Heart right ventricle (tissue), 16 donors: ENCODE measurements around the gene LRRC26. TPM values are rescaled to one million over a fixed set of nuclear protein-coding genes. Genes with fewer than 3 reads are reported as not detected.
A peak's percentile ranks its signal among the peaks of the same experiment; 100 is the strongest.

Source experiments
- ATAC-seq, 8 donors: fragments of 200-7000 bp; cut with Tn5 transposase; one replicate each; pipeline ENCODE4 v1.9.1; 2020; ENCODE audit warnings: mild to moderate bottlenecking in 8 of 8, moderate library complexity in 8 of 8, moderate number of reproducible peaks in 1 of 8
- DNase-seq, 2 donors: peaks; one replicate each; pipeline ENCODE4 v3.0.0-alpha.2; 2020
- H3K27ac ChIP-seq, 10 donors: fragments of 200-600 bp; sonication (generic) in 2 of 10; one replicate each; pipeline versions ENCODE4 v1.5.0 to v1.8.0; 2020 to 2022; ENCODE audit warnings: mild to moderate bottlenecking in 3 of 10
- H3K27me3 ChIP-seq, 7 donors: fragments of 200-600 bp; one replicate each; pipeline ENCODE4 v1.8.0; 2021 to 2022; ENCODE audit warnings: mild to moderate bottlenecking in 2 of 7
- H3K36me3 ChIP-seq, 9 donors: fragments of 200-600 bp; sonication (generic) in 1 of 9; one replicate each; pipeline versions ENCODE4 v1.5.0 to v1.8.0; 2020 to 2022; ENCODE audit warnings: mild to moderate bottlenecking in 2 of 9
- H3K4me1 ChIP-seq, 9 donors: fragments of 200-600 bp; sonication (generic) in 1 of 9; one replicate each; pipeline versions ENCODE4 v1.5.0 to v1.8.0; 2020 to 2022; ENCODE audit warnings: mild to moderate bottlenecking in 4 of 9
- H3K4me3 ChIP-seq, 10 donors: fragments of 200-600 bp; sonication (generic) in 2 of 10; one replicate each; pipeline versions ENCODE4 v1.5.0 to v1.8.0; 2020 to 2022; ENCODE audit warnings: mild to moderate bottlenecking in 7 of 10, moderate library complexity in 2 of 10
- H3K9me3 ChIP-seq, 11 donors: fragments of 200-600 bp in 10 of 11; sonication (generic) in 2 of 11; one replicate each; pipeline versions ENCODE4 v1.5.0 to v1.8.0; 2013 to 2022; ENCODE audit warnings: mild to moderate bottlenecking in 2 of 11, control low read depth in 1 of 11, moderate library complexity in 1 of 11
- WGBS, 2 donors: extraction: QIAGEN DNeasy Blood & Tissue Kit; methylation state at CpG; one replicate each; pipeline ENCODE4 v1.1.7; 2013; ENCODE audit warnings: inconsistent platforms in 1 of 2; 5-methylcytosine and 5-hydroxymethylcytosine counted together
- intact Hi-C, 10 donors: fragments of 100-400 bp; cut with DNase I; formaldehyde crosslinking; loops; one replicate each; pipeline versions ENCODE4 v1.11.1 to v1.14.2; 2022
- polyA plus RNA-seq, 2 donors: library from polyadenylated mRNA; stranded (reverse); fragments of 200-250 nt; gene quantifications; one replicate each; pipeline ENCODE4 v1.2.3, GENCODE V29; 2013
- total RNA-seq, 10 donors: library from RNA; stranded (reverse); fragmentation: NEBNext Ultra II Directional in 3 of 10; extraction: Animal tissue kit (Norgen Biotek cat#: 25700) in 3 of 10; gene quantifications; one replicate each; pipeline versions ENCODE4 v1.2.1 to v1.2.4, GENCODE V29; 2021 to 2023
- TF ChIP-seq, protein P1 (sequence below), 9 donors: fragments of 200-600 bp; sonication (generic) in 2 of 9; IDR thresholded peaks; one replicate each; pipeline versions ENCODE4 v1.5.0 to v1.8.0; 2021 to 2022; ENCODE audit warnings: antibody characterized with exemption in 9 of 9, mild to moderate bottlenecking in 5 of 9, moderate library complexity in 1 of 9
- donor health status: Arrhythmogenic right ventricular cardiomyopathy.
- donor health status: ischemic (EF 13 %, LVEDD 7.1; RV severe dilation, severe dysfunction).
- donor health status: healthy with polysubstance abuse.
- donor health status: DM: no; HTN: yes; CAD: no.
- donor health status: DM: no; HTN: no; CAD: no.
- donor health status: ischemic (EF 25% LVEDD 6.9; RV normal size, moderate dysfunction).
- donor health status: ischemic (EF 25% LVEDD 5.7; RV mildly dilated, moderate dysfunction).
- donor health status: healthy.
- donor health status: DM: yes; HTN: yes; CAD: no.
- donor health status: Ischemic cardiomyopathy.
- donor health status: ischemic (EF 35%, LVEDD 5.7; RV mildly dilated, moderate dysfunction).
- donor health status: nonischemic (EF 11% LVEDD 7.7; RV severe dilation, severe dysfunction).
- donor health status: DM: yes; HTN: yes; CAD: no.
- donor health status: PGD.
- donor health status: ischemic (EF 29% LVEDD 5.4; RV normal size, mild dysfunction).
- donor health status: nonischemic (EF 23%, LVEDD 6.1; RV moderate dilation, normal function).

Gene LRRC26
- total and polyA plus RNA-seq, 12 donors = not detected

DNA sequence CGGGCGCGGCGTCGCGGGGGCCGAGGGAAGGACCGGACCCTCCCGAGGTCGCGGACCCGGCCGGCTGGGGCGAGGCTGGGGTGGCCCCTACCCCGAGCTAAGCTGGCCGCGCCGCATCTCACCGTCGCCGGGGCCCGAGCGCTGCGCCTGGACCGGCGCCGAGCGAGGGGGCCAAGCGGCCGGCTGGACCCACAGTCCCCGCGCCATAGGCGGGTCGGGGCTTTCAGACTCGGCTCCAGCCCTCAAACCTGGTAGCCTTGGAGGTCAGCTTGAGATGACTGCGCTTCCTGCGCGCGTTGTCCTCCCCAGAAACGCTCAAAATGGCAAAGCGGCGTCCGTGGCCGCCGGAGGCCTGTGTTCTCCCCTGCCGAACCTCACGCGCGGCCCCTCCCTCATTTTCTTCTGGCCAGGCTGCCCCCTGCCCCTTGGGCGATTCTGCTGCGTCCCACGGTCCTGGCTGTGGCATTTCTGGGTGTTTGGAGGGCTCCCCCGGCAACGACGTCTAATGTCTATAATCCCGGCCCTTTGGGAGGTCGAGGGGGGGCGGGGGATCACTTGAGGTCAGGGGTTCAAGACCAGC, 39.6 kb downstream of the LRRC26 start:
- no peak for DNase-seq
- intact Hi-C loops = loop anchor here in 2 of 10 donors (10.0 kb wide), 1 partner anchor 55 kb away; the partner anchor contains the start of genes ANAPC2 (in 2 of the 2) and SSNA1 (in 2 of the 2)
- WGBS, 2 donors = 6 to 8% methylated on average over 58 of the region's 58 CpGs
- H3K4me3 ChIP-seq = peak overlapping the region; percentile 50 to 94 (median 82)
- H3K27me3 ChIP-seq = peaks cover 0 to 43% (median 26%) of the 10 kb centered on the region in 7 donors
- H3K4me1 ChIP-seq = peaks cover 9 to 42% (median 28%) of the 10 kb centered on the region in 9 donors
- ATAC-seq = peak in 2 of 8 donors; percentile 3 to 7
- H3K9me3 ChIP-seq = peaks cover 0 to 15% (median 0%) of the 10 kb centered on the region in 11 donors
- H3K36me3 ChIP-seq = no peaks in the 10 kb centered on the region
- TF ChIP-seq, protein P1, sequence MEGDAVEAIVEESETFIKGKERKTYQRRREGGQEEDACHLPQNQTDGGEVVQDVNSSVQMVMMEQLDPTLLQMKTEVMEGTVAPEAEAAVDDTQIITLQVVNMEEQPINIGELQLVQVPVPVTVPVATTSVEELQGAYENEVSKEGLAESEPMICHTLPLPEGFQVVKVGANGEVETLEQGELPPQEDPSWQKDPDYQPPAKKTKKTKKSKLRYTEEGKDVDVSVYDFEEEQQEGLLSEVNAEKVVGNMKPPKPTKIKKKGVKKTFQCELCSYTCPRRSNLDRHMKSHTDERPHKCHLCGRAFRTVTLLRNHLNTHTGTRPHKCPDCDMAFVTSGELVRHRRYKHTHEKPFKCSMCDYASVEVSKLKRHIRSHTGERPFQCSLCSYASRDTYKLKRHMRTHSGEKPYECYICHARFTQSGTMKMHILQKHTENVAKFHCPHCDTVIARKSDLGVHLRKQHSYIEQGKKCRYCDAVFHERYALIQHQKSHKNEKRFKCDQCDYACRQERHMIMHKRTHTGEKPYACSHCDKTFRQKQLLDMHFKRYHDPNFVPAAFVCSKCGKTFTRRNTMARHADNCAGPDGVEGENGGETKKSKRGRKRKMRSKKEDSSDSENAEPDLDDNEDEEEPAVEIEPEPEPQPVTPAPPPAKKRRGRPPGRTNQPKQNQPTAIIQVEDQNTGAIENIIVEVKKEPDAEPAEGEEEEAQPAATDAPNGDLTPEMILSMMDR (IDR thresholded peaks at IDR 0.05) = no peak
- peak overlapping the region in 9 of 10 donors; percentile 67 to 87 (median 82) for H3K27ac ChIP-seq

DNA sequence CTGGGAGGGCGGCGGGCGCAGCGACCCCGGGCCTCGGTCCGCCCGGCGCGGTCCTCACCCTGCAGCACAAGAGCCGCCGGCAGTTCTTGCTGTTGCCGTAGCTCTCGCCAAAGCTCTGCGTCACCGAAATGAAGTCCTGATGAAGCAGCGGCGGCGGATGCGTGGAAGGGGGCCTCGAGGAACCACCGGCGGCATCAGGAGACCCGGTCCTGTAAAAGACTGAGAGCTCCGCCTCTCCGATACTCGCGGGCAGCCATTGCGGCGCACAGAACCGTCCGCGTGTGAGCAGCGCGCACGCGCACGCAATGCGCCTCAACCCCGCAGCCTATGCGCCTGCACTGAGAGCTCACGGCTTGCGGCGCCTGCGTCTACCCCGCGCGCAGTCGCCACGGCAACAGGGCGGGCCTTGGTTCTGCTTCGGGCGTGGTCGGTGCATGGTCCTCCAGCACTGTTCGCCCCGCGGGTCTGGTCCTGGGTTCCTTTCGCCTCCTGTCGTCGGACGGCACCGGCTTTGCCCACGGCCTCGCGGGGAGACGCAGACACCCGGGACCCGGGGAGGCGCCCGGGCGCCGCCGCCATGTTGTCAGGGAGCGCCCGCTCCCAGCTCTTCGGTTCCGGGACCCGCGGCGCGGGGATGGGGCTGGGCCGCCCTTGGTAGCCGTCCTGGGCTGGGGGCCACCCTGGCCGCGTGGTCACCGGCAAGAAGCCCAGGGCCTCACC, 40.2 kb downstream of the LRRC26 start:
- H3K4me1 ChIP-seq = peaks cover 9 to 42% (median 28%) of the 10 kb centered on the region in 9 donors
- peak overlapping the region; percentile 50 to 94 (median 82) for H3K4me3 ChIP-seq
- no peaks in the 10 kb centered on the region for H3K36me3 ChIP-seq
- WGBS, 2 donors = 0 to 2% methylated on average over 84 to 86 of the region's 86 CpGs
- TF ChIP-seq, protein P1 (IDR thresholded peaks at IDR 0.05) = no peak
- peaks cover 0 to 38% (median 20%) of the 10 kb centered on the region in 7 donors for H3K27me3 ChIP-seq
- H3K9me3 ChIP-seq = peaks cover 0 to 15% (median 0%) of the 10 kb centered on the region in 11 donors
- peak overlapping the region in 9 of 10 donors; percentile 67 to 87 (median 82) for H3K27ac ChIP-seq
- intact Hi-C loops = loop anchor here in 2 of 10 donors (10.0 kb wide), 1 partner anchor 55 kb away; the partner anchor contains the start of genes ANAPC2 (in 2 of the 2) and SSNA1 (in 2 of the 2)
- peak; percentile 98 to 100 (median 99) for ATAC-seq
- DNase-seq = peak; percentile 85 to 90

DNA sequence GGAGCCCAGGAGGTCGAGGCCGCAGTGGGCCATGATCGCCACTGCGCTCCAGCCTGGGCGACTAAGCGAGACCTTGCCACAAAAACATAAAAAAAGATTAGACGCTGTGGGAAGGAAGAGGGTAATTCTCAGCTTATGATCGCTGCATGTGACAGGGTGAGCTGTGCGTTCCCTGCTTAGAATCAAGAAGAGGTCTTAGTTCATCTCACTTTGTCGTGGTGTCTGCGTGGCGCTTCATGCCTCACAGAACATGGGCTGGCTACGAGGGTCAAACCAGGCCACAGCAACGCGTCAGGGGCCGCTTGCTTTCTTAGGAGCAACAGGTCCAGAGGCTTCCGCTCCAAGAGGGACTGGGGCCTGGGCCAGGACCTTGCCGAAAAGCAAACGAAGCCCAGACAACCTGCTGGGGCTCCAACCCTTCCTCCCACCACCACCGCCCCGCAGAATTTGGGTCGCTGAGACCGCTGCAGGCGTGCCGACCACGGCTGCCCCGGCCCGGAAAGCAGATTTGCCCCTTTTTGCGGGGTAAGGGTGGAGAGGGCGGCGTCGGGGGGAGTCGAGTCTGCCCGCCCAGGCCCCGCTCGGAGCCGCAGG, 40.9 kb downstream of the LRRC26 start:
- TF ChIP-seq, protein P1 (IDR thresholded peaks at IDR 0.05) = no peak
- H3K4me3 ChIP-seq = peak overlapping the region; percentile 50 to 94 (median 82)
- peaks cover 0 to 15% (median 0%) of the 10 kb centered on the region in 11 donors for H3K9me3 ChIP-seq
- ATAC-seq (peak in 5 of 8 donors; percentile 2 to 33 (median 24)), DNase-seq (no peak)
- peaks cover 0 to 31% (median 14%) of the 10 kb centered on the region in 7 donors for H3K27me3 ChIP-seq
- peak overlapping the region in 9 of 10 donors; percentile 67 to 87 (median 82) for H3K27ac ChIP-seq
- intact Hi-C loops = no loop called here
- WGBS, 2 donors = 25 to 27% methylated on average over 37 of the region's 37 CpGs
- peaks cover 9 to 42% (median 28%) of the 10 kb centered on the region in 9 donors for H3K4me1 ChIP-seq
- no peaks in the 10 kb centered on the region for H3K36me3 ChIP-seq
